HG03439 (cell line): ENCODE data around the gene KCNQ5.

Experiments
- ATAC-seq: cut with Tn5 transposase; IDR thresholded peaks from one replicate; pipeline ENCODE4 v1.9.1; 2021; ENCODE audit warnings: mild to moderate bottlenecking, moderate library complexity; ENCODE audit not compliant: unreplicated experiment

KCNQ5 gene

GRCh38 chr6:73086726-73087125 lies 464.9 kb downstream of the KCNQ5 start:
- ATAC-seq, result no peak

- peak; percentile 81 for ATAC-seq
Observed at GRCh38 chr6:73088138-73088813, 466.4 kb downstream of the KCNQ5 start.

DNA sequence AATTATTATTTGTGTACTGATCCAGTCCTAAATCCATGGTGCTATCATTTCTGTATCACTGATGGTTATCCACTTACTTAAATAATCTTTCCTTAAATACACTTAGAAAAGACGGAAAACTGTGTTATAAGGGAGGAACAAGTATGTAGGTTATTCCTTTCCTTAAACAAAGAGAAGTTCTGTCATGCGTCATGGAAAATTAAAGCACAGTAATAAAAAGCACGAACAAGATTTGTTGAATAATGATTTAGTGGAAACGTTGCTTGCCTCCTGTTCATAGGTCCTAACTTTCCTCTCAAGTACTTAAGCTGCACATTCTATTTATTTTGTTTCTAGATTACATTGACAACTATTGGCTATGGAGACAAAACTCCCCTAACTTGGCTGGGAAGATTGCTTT lies 483.1 kb downstream of the KCNQ5 start:
- ATAC-seq, result no peak

DNA sequence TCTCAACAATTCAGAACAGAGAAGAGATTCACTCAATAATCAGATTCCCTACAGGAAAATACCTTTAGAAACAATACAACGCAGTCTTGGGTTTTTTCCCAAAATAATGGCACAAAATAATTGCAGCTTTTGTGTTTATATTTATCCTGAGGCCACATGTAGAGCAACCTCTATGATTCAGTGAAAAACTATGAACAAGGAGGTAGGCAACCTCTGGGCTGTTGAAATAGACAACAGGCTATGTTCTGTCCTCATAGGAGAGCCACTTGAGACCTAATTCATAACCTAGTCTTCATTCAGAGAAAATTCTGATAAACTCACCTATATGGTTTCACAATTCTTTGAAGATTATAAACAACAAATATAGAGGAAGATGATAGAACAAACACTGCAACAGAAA lies 485.2 kb downstream of the KCNQ5 start:
- no peak for ATAC-seq

GRCh38 chr6:73108949-73109348 lies 487.1 kb downstream of the KCNQ5 start:
- no peak for ATAC-seq

DNA sequence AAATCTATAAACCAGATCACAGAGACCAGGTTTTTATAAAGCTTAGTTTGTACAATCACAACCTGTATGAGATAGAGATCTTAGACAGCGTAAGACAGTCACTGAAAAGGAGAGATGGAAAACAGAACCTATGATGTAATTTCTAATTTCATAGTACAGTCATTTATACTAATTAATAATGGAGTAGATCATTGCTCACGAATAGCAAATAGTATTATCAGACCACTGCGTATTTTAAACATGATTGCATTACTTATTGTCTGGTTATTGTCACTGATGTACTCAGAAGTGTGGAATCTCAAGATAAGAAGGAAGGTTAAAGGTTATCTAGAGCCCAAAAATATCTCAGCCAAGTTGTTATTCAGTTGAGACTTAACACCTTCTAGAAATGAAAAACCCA lies 487.8 kb downstream of the KCNQ5 start:
- ATAC-seq, result no peak

- no peak for ATAC-seq
Observed at GRCh38 chr6:73116330-73116729, 494.5 kb downstream of the KCNQ5 start.

- no peak for ATAC-seq
Observed at GRCh38 chr6:73121421-73121993, 499.6 kb downstream of the KCNQ5 start.

DNA sequence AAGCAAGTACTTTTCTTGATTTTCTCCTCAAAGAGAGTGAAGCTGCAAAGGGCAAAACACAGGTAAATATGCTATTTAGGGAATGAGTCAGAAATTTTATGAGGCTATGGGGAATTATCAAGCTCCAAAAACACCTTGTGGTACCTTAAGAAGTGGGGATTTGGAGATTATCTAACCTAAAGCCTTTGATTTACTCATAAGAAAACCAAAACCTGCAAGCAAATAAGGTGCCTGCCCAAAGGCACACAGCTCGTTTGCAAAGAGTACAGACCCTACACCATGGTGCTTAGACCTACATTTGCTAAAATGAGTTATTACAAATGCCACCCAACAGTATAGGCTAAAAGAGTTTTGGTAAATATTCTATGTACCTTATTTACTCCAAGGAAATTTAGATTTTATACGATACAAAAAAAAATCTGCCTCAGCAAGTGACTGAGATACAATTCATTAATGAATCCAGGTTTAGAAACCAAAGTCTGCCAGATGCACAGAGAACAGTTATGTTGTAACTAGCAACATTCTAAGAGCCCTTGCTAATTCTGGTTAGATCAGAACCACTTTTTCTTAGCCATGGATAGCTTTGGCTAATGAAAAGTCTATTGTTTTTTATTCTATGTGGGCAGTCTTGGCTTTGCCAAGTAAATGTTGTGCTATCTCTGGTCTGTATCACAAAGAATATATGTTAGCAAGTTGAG lies 501.9 kb downstream of the KCNQ5 start:
- peak; percentile 68 for ATAC-seq

GRCh38 chr6:73129653-73130443 lies 508.0 kb downstream of the KCNQ5 start:
- ATAC-seq, result peak; percentile 94

GRCh38 chr6:73131706-73132105 lies 509.8 kb downstream of the KCNQ5 start:
- ATAC-seq, result no peak

DNA sequence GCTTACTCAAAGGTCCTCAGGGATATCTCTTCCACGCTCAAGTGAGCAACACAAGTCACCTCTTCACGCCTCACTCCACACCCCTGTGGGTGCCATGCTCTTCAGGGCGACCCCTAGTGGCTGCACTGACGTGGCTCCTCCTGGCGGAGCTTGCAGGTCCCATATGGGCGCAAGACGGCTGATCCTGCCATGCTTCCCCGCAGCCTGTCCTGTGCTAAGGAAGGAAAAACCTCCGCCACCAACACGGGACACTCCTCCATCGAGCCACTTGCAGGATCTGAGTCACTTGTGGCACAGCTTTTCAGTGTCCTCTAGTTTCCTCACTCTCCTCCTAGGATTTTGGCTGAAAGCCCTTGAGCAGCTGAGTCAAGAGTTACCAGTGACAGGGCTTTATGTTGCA lies 512.7 kb downstream of the KCNQ5 start:
- ATAC-seq, result peak; percentile 55

DNA sequence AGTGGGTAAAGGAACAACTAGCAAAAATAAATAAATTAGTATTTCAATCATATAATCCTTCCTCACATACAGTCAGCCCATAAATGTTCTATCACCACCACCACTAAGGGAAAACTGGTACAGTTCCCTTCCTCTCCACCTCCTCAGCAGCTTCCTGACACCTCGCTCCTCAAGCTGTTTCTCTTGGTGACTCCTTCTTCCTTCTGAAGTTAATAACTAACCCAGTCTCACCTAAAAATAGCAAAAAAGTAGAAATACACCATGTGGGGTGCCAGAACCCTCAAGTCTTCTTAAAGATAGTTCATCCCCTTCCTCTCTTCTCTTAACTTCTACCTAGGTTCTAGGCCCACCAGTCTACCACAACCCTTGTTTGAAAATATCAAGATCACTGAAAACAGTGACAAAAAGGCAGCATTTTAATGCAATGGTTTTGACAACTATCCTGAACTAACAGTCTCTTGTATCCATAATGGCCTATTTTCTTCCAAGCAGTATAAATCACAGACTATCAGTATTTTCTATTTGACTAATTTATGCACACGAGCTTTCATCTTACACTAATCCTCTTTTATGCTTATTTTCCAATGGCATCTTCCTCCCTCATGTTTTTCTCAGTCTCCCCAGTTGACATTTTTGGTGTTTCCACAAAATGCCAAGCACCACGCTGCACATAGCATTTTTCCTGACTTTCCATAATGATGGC lies 518.0 kb downstream of the KCNQ5 start:
- no peak for ATAC-seq

- ATAC-seq, result no peak
Observed at GRCh38 chr6:73143551-73143950, 521.7 kb downstream of the KCNQ5 start.

DNA sequence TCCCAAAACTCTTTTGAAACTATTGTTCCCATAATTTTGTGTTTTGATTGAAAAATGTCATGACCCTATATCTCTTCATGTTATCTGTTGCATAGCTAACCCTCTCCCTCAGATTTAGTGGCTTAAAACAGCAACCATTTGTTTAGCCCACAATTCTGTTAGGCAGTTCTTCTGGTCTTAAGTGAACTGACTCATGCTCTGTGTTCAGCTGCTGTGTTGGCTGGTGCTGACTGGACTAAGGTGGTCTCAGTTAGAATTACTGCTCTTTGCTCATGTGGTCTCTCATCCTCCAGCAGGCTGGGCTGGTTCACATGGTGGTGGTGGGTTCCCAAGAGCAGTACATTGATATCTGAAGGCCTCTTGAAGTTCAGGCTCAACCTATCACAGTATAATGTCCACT lies 522.7 kb downstream of the KCNQ5 start:
- ATAC-seq, result no peak

DNA sequence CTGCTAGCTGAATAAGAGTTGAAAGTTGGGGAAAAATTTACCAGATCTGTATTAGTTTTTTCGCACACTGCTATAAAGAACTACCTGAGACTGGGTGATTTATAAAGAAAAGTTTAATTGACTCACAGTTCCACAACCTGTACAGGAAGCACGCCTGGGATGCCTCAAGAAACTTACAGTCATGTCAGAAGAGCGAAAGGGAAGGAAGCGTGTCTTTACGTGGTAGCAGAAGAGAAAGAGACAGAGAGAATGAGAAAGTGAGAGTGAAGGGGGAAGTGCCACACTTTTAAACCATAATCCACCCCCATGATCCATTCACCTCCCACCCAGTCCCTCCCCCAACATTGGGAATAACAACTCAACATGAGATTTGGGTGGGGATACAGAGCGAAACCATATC lies 523.8 kb downstream of the KCNQ5 start:
- ATAC-seq, result no peak

DNA sequence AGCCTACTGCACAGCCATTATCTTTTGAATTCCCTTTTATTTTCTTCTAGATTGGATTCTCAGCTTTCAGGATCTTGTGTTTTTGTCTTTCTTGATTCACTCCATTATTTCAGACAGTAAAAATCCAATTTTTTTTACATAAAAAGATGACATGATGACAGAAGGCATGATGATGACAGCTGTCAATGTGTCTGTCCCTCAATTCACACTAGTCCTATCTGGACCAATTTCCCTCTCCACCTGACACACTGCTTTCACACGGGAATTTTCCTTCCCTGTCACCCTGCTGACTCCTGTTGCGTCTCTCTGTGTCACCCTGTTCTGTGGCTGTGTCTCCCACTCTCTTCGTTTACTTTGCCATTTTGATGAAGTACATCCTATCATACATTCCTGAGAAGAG lies 529.9 kb downstream of the KCNQ5 start:
- no peak for ATAC-seq

GRCh38 chr6:73152556-73152955 lies 530.7 kb downstream of the KCNQ5 start:
- no peak for ATAC-seq

GRCh38 chr6:73152966-73153757 lies 531.3 kb downstream of the KCNQ5 start:
- no peak for ATAC-seq
